Measurements from ENCODE around the gene ARHGEF19.

DNA sequence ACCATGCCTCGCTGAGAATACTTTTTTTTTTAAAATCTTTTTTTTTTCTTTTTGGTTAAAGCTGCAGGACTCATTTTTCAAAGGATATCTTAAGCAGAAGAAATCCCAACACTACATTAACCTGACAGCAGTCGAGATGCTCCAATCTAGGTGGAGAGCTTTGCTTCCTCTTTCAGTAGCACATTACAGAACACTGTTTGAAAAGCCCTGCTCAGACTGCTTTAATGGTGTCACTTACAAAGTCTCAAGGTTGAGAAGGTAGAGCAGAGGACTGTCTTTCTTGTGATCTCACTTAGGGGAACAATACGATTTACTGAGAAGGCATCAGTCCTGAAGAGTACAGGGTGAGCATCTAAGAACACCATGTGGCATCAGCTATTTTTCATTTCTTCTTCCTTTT is 45.5 kb upstream of the ARHGEF19 start:
- TF ChIP-seq, protein P1, sequence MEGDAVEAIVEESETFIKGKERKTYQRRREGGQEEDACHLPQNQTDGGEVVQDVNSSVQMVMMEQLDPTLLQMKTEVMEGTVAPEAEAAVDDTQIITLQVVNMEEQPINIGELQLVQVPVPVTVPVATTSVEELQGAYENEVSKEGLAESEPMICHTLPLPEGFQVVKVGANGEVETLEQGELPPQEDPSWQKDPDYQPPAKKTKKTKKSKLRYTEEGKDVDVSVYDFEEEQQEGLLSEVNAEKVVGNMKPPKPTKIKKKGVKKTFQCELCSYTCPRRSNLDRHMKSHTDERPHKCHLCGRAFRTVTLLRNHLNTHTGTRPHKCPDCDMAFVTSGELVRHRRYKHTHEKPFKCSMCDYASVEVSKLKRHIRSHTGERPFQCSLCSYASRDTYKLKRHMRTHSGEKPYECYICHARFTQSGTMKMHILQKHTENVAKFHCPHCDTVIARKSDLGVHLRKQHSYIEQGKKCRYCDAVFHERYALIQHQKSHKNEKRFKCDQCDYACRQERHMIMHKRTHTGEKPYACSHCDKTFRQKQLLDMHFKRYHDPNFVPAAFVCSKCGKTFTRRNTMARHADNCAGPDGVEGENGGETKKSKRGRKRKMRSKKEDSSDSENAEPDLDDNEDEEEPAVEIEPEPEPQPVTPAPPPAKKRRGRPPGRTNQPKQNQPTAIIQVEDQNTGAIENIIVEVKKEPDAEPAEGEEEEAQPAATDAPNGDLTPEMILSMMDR (IDR thresholded peaks at IDR 0.05): no peak
- no peak for TF ChIP-seq POLR2A (IDR thresholded peaks at IDR 0.05)

Data from thyroid gland (tissue), 4 donors.